Osteoblast (primary cell): ENCODE data around the gene HYAL3. TPM values are rescaled to one million over a fixed set of nuclear protein-coding genes. Genes with fewer than 3 reads are reported as not detected.
A peak's percentile ranks its signal among the peaks of the same experiment; 100 is the strongest.

Experiments
- DNase-seq: peaks from one replicate; pipeline ENCODE4 v3.0.0; 2011; ENCODE audit warnings: low spot score, mixed read lengths; ENCODE audit not compliant: insufficient read length; ENCODE audit errors: missing footprints
- H2AFZ ChIP-seq: 2 replicates; pipeline ENCODE4 v1.6.0; 2011; ENCODE audit warnings: mild to moderate bottlenecking, low read length
- H3K27ac ChIP-seq: 2 replicates; pipeline ENCODE4 v1.5.1; 2011; ENCODE audit warnings: mild to moderate bottlenecking, low read depth, low read length, moderate library complexity
- H3K27me3 ChIP-seq: 2 replicates; pipeline ENCODE4 v1.6.0; 2012; ENCODE audit warnings: mild to moderate bottlenecking, control low read depth, inconsistent platforms, low read length, moderate library complexity; ENCODE audit not compliant: insufficient read depth
- H3K36me3 ChIP-seq: 2 replicates; pipeline ENCODE4 v1.5.1; 2011; ENCODE audit warnings: mild to moderate bottlenecking, low read length, control low read depth, moderate library complexity; ENCODE audit not compliant: insufficient read depth
- H3K4me1 ChIP-seq: 2 replicates; pipeline ENCODE4 v1.5.1; 2011; ENCODE audit warnings: mild to moderate bottlenecking, low read length, control low read depth, moderate library complexity; ENCODE audit not compliant: insufficient read depth
- H3K4me2 ChIP-seq: 2 replicates; pipeline ENCODE4 v1.6.0; 2011; ENCODE audit warnings: mild to moderate bottlenecking, low read length; ENCODE audit not compliant: insufficient read depth
- H3K4me3 ChIP-seq: fragments of 200-600 bp; sonication (generic); 3 replicates; pipeline ENCODE4 v1.5.1; 2012; ENCODE audit warnings: mild to moderate bottlenecking, low read length, inconsistent platforms; ENCODE audit not compliant: insufficient read depth
- H3K79me2 ChIP-seq: 2 replicates; pipeline ENCODE4 v1.6.0; 2012; ENCODE audit warnings: mild to moderate bottlenecking, low read length, control low read depth, inconsistent platforms; ENCODE audit not compliant: insufficient read depth
- H3K9me3 ChIP-seq: 2 replicates; pipeline ENCODE4 v1.5.1; 2011; ENCODE audit warnings: low read depth, low read length, control low read depth
- H4K20me1 ChIP-seq: 2 replicates; pipeline ENCODE4 v1.6.0; 2012; ENCODE audit warnings: mild to moderate bottlenecking, low read length, control low read depth; ENCODE audit not compliant: insufficient read depth
- CTCF ChIP-seq: IDR thresholded peaks from 2 replicates; pipeline ENCODE4 v1.5.1; 2011; ENCODE audit warnings: mild to moderate bottlenecking, low read depth, low read length, moderate library complexity; ENCODE audit errors: extremely low read depth
- total RNA-seq: library from RNA; depleted of rRNA; stranded (reverse); fragments of >200 nt; gene quantifications from 2 replicates; pipeline ENCODE4 v1.2.3, GENCODE V29; 2012

Gene HYAL3
- total RNA-seq, 1 donor: 1.8 TPM

GRCh38 chr3:50319894-50320625 lies 20.9 kb upstream of the HYAL3 start:
- no peak for TF ChIP-seq CTCF
- DNase-seq: peak; percentile 72
- no peak overlapping the region for H2AFZ ChIP-seq
- no peaks in the 10 kb centered on the region for H3K9me3 ChIP-seq
- H3K4me1 ChIP-seq: peaks cover 14% of the 10 kb centered on the region
- peak overlapping the region; percentile 99 for H3K27ac ChIP-seq
- H3K79me2 ChIP-seq: peaks cover 31% of the 10 kb centered on the region
- H3K27me3 ChIP-seq: no peaks in the 10 kb centered on the region
- peaks cover 28% of the 10 kb centered on the region for H3K36me3 ChIP-seq
- peak overlapping the region; percentile 91 for H3K4me3 ChIP-seq
- H3K4me2 ChIP-seq: peak overlapping the region; percentile 99
- peaks cover 38% of the 10 kb centered on the region for H4K20me1 ChIP-seq

GRCh38 chr3:50319181-50319893 lies 20.1 kb upstream of the HYAL3 start:
- H3K79me2 ChIP-seq: peaks cover 31% of the 10 kb centered on the region
- H3K36me3 ChIP-seq: peaks cover 28% of the 10 kb centered on the region
- DNase-seq: no peak
- no peak overlapping the region for H3K27ac ChIP-seq
- no peaks in the 10 kb centered on the region for H3K9me3 ChIP-seq
- no peaks in the 10 kb centered on the region for H3K27me3 ChIP-seq
- H3K4me1 ChIP-seq: peaks cover 14% of the 10 kb centered on the region
- H3K4me2 ChIP-seq: peak overlapping the region; percentile 99
- peaks cover 38% of the 10 kb centered on the region for H4K20me1 ChIP-seq
- H3K4me3 ChIP-seq: no peak overlapping the region
- TF ChIP-seq CTCF: no peak
- no peak overlapping the region for H2AFZ ChIP-seq

GRCh38 chr3:50318615-50319014 lies 19.4 kb upstream of the HYAL3 start:
- peaks cover 28% of the 10 kb centered on the region for H3K36me3 ChIP-seq
- no peak overlapping the region for H3K4me3 ChIP-seq
- H3K9me3 ChIP-seq: no peaks in the 10 kb centered on the region
- no peak overlapping the region for H3K27ac ChIP-seq
- H2AFZ ChIP-seq: no peak overlapping the region
- peaks cover 31% of the 10 kb centered on the region for H3K79me2 ChIP-seq
- DNase-seq: no peak
- H4K20me1 ChIP-seq: peaks cover 41% of the 10 kb centered on the region
- peaks cover 14% of the 10 kb centered on the region for H3K4me1 ChIP-seq
- no peak overlapping the region for H3K4me2 ChIP-seq
- H3K27me3 ChIP-seq: no peaks in the 10 kb centered on the region
- TF ChIP-seq CTCF: no peak

GRCh38 chr3:50318163-50318562 lies 19.0 kb upstream of the HYAL3 start:
- peaks cover 31% of the 10 kb centered on the region for H3K79me2 ChIP-seq
- H3K9me3 ChIP-seq: no peaks in the 10 kb centered on the region
- H3K4me1 ChIP-seq: peaks cover 14% of the 10 kb centered on the region
- H3K4me2 ChIP-seq: no peak overlapping the region
- no peak overlapping the region for H2AFZ ChIP-seq
- H4K20me1 ChIP-seq: peaks cover 41% of the 10 kb centered on the region
- peaks cover 28% of the 10 kb centered on the region for H3K36me3 ChIP-seq
- TF ChIP-seq CTCF: no peak
- H3K4me3 ChIP-seq: no peak overlapping the region
- H3K27me3 ChIP-seq: no peaks in the 10 kb centered on the region
- H3K27ac ChIP-seq: no peak overlapping the region
- no peak for DNase-seq
